Uterus (tissue), 2 donors: ENCODE data around the gene NDE1.

ENCODE experiments used
- POLR2A ChIP-seq, 2 donors: fragments of 450-650 bp; IDR thresholded peaks; one replicate each; pipeline ENCODE4 v1.6.1; 2016; ENCODE audit warnings: antibody characterized with exemption in 2 of 2, mild to moderate bottlenecking in 1 of 2, moderate library complexity in 1 of 2
- TF ChIP-seq, protein P1 (sequence below), 4 experiments: fragments of 200-600 bp in 2 of 4; fragments of 450-650 bp in 2 of 4; sonication (generic) in 2 of 4; IDR thresholded peaks; one replicate each; pipeline ENCODE4 v1.5.1; 2016 to 2019; ENCODE audit warnings: antibody characterized with exemption in 4 of 4, mild to moderate bottlenecking in 2 of 4, moderate library complexity in 1 of 4

- TF ChIP-seq, protein P1, sequence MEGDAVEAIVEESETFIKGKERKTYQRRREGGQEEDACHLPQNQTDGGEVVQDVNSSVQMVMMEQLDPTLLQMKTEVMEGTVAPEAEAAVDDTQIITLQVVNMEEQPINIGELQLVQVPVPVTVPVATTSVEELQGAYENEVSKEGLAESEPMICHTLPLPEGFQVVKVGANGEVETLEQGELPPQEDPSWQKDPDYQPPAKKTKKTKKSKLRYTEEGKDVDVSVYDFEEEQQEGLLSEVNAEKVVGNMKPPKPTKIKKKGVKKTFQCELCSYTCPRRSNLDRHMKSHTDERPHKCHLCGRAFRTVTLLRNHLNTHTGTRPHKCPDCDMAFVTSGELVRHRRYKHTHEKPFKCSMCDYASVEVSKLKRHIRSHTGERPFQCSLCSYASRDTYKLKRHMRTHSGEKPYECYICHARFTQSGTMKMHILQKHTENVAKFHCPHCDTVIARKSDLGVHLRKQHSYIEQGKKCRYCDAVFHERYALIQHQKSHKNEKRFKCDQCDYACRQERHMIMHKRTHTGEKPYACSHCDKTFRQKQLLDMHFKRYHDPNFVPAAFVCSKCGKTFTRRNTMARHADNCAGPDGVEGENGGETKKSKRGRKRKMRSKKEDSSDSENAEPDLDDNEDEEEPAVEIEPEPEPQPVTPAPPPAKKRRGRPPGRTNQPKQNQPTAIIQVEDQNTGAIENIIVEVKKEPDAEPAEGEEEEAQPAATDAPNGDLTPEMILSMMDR (IDR thresholded peaks at IDR 0.05), result no peak
- TF ChIP-seq POLR2A (IDR thresholded peaks at IDR 0.05), result no peak
Observed at GRCh38 chr16:15658149-15658548, 8.1 kb downstream of the NDE1 start.
